Astrocyte of the cerebellum (primary cell): ENCODE results near the gene ACP6.
A peak's percentile ranks its signal among the peaks of the same experiment; 100 is the strongest.

Experiments
- DNase-seq: peaks from one replicate; pipeline ENCODE4 v3.0.0-alpha.2; 2011; ENCODE audit warnings: low read depth
- H3K4me3 ChIP-seq: 2 replicates; pipeline ENCODE4 v1.5.1; 2011; ENCODE audit warnings: mild to moderate bottlenecking, low read depth, low read length, moderate library complexity
- CTCF ChIP-seq: IDR thresholded peaks from 2 replicates; pipeline ENCODE4 v1.5.1; 2012; ENCODE audit warnings: low read length, low read depth, moderate library complexity, mild to moderate bottlenecking; ENCODE audit errors: missing control alignments
- in situ Hi-C: cut with HindIII; loops from 2 replicates; pipeline ENCODE4 v1.10.0; 2017; ENCODE audit warnings: low sequenced_read_pairs

Gene ACP6

GRCh38 chr1:147673406-147673805 lies 3.1 kb upstream of the ACP6 start:
- in situ Hi-C loops: no loop called here
- no peak for DNase-seq
- TF ChIP-seq CTCF: no peak

DNA sequence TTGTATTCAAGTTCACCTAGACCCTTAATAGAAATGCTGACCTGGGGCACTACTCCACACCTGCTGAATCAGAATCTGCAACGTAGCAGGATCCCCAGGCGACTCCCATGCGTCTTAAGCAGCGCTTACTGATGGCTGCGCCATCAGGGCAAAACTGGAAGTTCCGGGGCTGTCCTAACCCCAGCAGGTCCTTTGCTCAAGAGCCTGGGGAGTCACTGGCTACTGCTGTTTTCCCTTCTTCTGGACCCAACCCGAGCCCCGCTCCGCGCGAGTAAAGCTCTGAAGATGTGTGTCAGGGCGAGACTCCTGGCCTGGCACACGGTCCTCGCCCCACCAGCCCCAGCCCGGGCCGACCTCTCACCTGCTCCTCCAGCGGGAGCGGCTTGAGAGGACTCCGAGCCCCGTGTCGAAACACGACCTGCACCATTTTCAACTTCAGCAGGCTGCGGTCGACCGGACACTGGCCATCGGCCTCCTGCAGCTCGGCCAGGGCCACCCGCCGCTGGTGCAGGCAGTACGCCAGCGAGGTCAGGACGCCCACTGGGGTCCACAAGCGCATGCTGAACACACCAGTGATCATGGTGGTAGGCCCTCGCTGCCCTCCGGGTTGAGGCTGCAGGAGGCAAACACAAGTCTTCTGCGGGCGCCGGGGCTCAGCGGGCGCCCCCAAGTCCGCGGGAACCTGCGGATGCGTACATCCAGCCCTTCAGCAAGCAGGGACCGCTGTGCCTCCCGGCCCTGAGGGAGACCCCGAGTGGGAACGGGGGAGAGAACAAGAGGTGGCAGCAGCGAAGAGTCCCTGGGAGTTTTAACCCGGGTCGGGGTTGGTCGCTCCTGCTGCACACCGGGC lies 630 bp downstream of the ACP6 start:
- TF ChIP-seq CTCF: no peak
- peak overlapping the region; percentile 65 for H3K4me3 ChIP-seq
- DNase-seq: no peak
- in situ Hi-C loops: no loop called here

More at GRCh38 chr1:147673406-147673805, 3.1 kb upstream of the ACP6 start:
- no peak overlapping the region for H3K4me3 ChIP-seq

DNA sequence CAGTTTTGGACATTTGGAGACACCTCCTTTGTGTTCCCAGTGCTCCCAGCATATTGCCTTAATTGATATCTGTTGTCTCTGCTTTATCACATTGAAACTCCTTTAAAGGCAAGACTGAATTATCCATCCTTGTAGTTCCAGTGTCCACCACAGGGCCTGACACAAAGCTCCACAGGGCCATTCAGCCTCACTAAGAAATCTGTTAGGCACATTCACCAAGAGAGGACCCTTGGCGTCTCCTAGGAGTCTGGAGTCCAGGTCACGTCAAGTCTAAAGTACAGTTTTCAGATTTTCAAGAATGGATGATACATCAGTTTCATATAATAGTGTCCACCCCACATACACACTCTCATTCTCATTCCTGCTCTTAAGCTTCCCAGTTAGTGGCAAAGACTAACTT lies 4.8 kb downstream of the ACP6 start:
- no peak for DNase-seq

GRCh38 chr1:147664206-147664605 lies 6.1 kb downstream of the ACP6 start:
- in situ Hi-C loops: no loop called here
- no peak for DNase-seq
- no peak overlapping the region for H3K4me3 ChIP-seq
- TF ChIP-seq CTCF: no peak

More for the DNA sequence above, 4.8 kb downstream of the ACP6 start:
- in situ Hi-C loops: no loop called here
- H3K4me3 ChIP-seq: no peak overlapping the region
- peak; percentile 35 for TF ChIP-seq CTCF

DNA sequence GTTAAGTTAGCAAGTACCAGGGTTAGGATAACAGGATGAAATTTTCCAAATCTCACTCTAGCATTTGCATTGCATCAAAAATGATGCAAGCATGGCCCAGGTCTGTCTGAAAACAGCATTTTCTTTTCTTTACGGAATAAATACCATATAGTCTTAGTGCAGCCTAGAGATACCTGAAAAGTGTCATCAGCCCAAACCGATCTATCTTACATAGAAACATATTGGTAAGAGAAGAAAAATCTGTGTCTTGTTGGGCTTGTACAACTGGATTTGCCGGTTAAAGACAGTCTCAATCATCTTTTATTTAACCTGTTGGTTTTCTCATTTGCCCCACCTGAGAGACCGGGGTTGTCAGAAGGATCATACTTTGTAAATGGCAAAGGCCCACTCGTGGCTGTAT lies 15.8 kb downstream of the ACP6 start:
- no peak for DNase-seq
- in situ Hi-C loops: no loop called here
- TF ChIP-seq CTCF: no peak
- H3K4me3 ChIP-seq: no peak overlapping the region

- no peak for TF ChIP-seq CTCF
These were observed 18.0 kb downstream of the ACP6 start for GRCh38 chr1:147652306-147652705.

More at GRCh38 chr1:147652306-147652705, 18.0 kb downstream of the ACP6 start:
- no peak overlapping the region for H3K4me3 ChIP-seq
- no peak for DNase-seq
- in situ Hi-C loops: no loop called here
